GM19193 (cell line): Measurements from ENCODE around the gene CAP1.
A peak's percentile ranks its signal among the peaks of the same experiment; 100 is the strongest.

Experiments used
- POLR2A ChIP-seq: IDR thresholded peaks from 4 replicates; pipeline ENCODE4 v1.6.1; 2011; ENCODE audit not compliant: insufficient read depth, insufficient read length; ENCODE audit errors: extremely low read depth

CAP1 gene

GRCh38 chr1:40095806-40096205 lies 55.3 kb downstream of the CAP1 start:
- TF ChIP-seq POLR2A, result no peak

GRCh38 chr1:40096646-40096976 lies 56.1 kb downstream of the CAP1 start:
- no peak for TF ChIP-seq POLR2A

GRCh38 chr1:40096977-40097782 lies 56.7 kb downstream of the CAP1 start, which contains the start of gene PPT1:
PPT1 (minus strand) TSS chr1:40097252; CDS start chr1:40097238, 14 bp downstream.
- peak; percentile 85 for TF ChIP-seq POLR2A

GRCh38 chr1:40102038-40102437 lies 61.5 kb downstream of the CAP1 start:
- TF ChIP-seq POLR2A, result no peak

- TF ChIP-seq POLR2A, result no peak
Measured at GRCh38 chr1:40102896-40103295, 62.4 kb downstream of the CAP1 start.

- TF ChIP-seq POLR2A, result no peak
Measured at GRCh38 chr1:40105028-40105427, 64.5 kb downstream of the CAP1 start.

- TF ChIP-seq POLR2A, result no peak
Measured at GRCh38 chr1:40107290-40107959, 66.9 kb downstream of the CAP1 start.

GRCh38 chr1:40110389-40110788 lies 69.9 kb downstream of the CAP1 start:
- TF ChIP-seq POLR2A, result no peak

- no peak for TF ChIP-seq POLR2A
Measured at GRCh38 chr1:40114400-40114799, 73.9 kb downstream of the CAP1 start.

- TF ChIP-seq POLR2A, result no peak
Measured at GRCh38 chr1:40120128-40120527, 79.6 kb downstream of the CAP1 start.
